H1 (cell line): ENCODE results near the gene ABCG1. TPM values are rescaled to one million over a fixed set of nuclear protein-coding genes. Genes with fewer than 3 reads are reported as not detected.

Experiments used
- CTCF ChIA-PET: fragments of 300-600 bp; sonication (Branson Sonifier 250); formaldehyde crosslinking; loops from one replicate; lab custom pipeline; 2021; ENCODE audit not compliant: partially characterized antibody; lab: Charles Lee
- POLR2A ChIA-PET: fragments of 300-600 bp; sonication (Branson Sonifier 250); formaldehyde crosslinking; loops from one replicate; lab custom pipeline; 2021; ENCODE audit warnings: inconsistent platforms; ENCODE audit not compliant: partially characterized antibody; lab: Charles Lee
- DNase-seq, 2 experiments: peaks; one replicate each; pipeline versions ENCODE4 v3.0.0 to v3.0.0-alpha.2; 2010 to 2022; ENCODE audit warnings: low spot score in 2 of 2, low read depth in 1 of 2, mixed read lengths in 1 of 2
- FAIRE-seq: peaks from 2 replicates; lab custom pipeline; 2011; peaks lifted over from hg19 to GRCh38; lab: Jason Lieb, UNC
- H2AFZ ChIP-seq: 2 replicates; pipeline ENCODE4 v1.8.1; 2012; ENCODE audit warnings: low read length, inconsistent platforms
- H2AK5ac ChIP-seq: 2 replicates; pipeline ENCODE4 v1.6.1; 2013; ENCODE audit warnings: low read depth, low read length
- H2BK120ac ChIP-seq: replicated peaks from 2 replicates; pipeline ENCODE3; 2013; ENCODE audit warnings: low read depth, low read length, inconsistent platforms
- H2BK12ac ChIP-seq: 2 replicates; pipeline ENCODE4 v1.6.1; 2013; ENCODE audit warnings: low read depth, low read length
- H2BK15ac ChIP-seq: 2 replicates; pipeline ENCODE4 v1.6.1; 2013; ENCODE audit warnings: low read length
- H2BK20ac ChIP-seq: 2 replicates; pipeline ENCODE4 v1.6.1; 2013; ENCODE audit warnings: low read length
- H2BK5ac ChIP-seq: 2 replicates; pipeline ENCODE4 v1.6.1; 2013; ENCODE audit warnings: low read depth, low read length
- H3K14ac ChIP-seq: 2 replicates; pipeline ENCODE4 v1.6.1; 2013; ENCODE audit warnings: inconsistent platforms; ENCODE audit not compliant: insufficient read length
- H3K18ac ChIP-seq: 2 replicates; pipeline ENCODE4 v1.6.1; 2013; ENCODE audit warnings: low read length; ENCODE audit errors: extremely low read depth
- H3K23ac ChIP-seq: 2 replicates; pipeline ENCODE4 v1.6.1; 2013; ENCODE audit warnings: inconsistent platforms; ENCODE audit not compliant: insufficient read length
- H3K23me2 ChIP-seq: 2 replicates; pipeline ENCODE4 v1.6.1; 2013; ENCODE audit warnings: low read depth, low read length
- H3K27ac ChIP-seq: 2 replicates; pipeline ENCODE4 v1.6.1; 2011; ENCODE audit warnings: low read depth, low read length, inconsistent platforms
- H3K27me3 ChIP-seq, 4 experiments: replicated peaks in 1 of 4; 1 replicate in 1 of 4; 2 replicates in 3 of 4; pipeline versions ENCODE4 v1.6.1 to v1.8.1; 2011 to 2013; ENCODE audit warnings: low read length in 3 of 4, mild to moderate bottlenecking in 3 of 4, inconsistent platforms in 2 of 4, mixed read lengths in 2 of 4, moderate library complexity in 1 of 4; ENCODE audit not compliant: control insufficient read depth in 3 of 4, insufficient read depth in 3 of 4; ENCODE audit errors: extremely low read depth in 1 of 4
- H3K36me3 ChIP-seq, 4 experiments: 2 replicates each; pipeline versions ENCODE4 v1.6.1 to v1.8.1; 2011 to 2013; ENCODE audit warnings: mild to moderate bottlenecking in 4 of 4, low read length in 3 of 4, moderate library complexity in 2 of 4, control low read depth in 1 of 4, inconsistent platforms in 1 of 4; ENCODE audit not compliant: insufficient read depth in 4 of 4, control insufficient read depth in 2 of 4
- H3K4ac ChIP-seq: replicated peaks from 2 replicates; pipeline ENCODE3; 2013; ENCODE audit warnings: low read length, low read depth, mixed read lengths, inconsistent platforms; ENCODE audit not compliant: insufficient read length
- H3K4me1 ChIP-seq, 4 experiments: replicated peaks in 1 of 4; 1 replicate in 1 of 4; 2 replicates in 3 of 4; pipeline versions ENCODE4 v1.6.1 to v1.8.1; 2011 to 2013; ENCODE audit warnings: low read length in 3 of 4, inconsistent platforms in 2 of 4, mixed read lengths in 1 of 4; ENCODE audit not compliant: insufficient read depth in 4 of 4, control insufficient read depth in 3 of 4
- H3K4me2 ChIP-seq, 2 experiments: 2 replicates each; pipeline versions ENCODE4 v1.6.1 to v1.8.1; 2011 to 2013; ENCODE audit warnings: low read depth in 2 of 2, low read length in 2 of 2, control low read depth in 1 of 2, inconsistent platforms in 1 of 2, mild to moderate bottlenecking in 1 of 2; ENCODE audit not compliant: insufficient read depth in 1 of 2
- H3K4me3 ChIP-seq, 4 experiments: fragments of 200-600, 300-600 bp in 1 of 4; sonication (generic), shearing (Covaris generic), sonication (Bioruptor Twin) in 1 of 4; 2 replicates each; pipeline versions ENCODE4 v1.5.1 to v1.8.1; 2011 to 2016; ENCODE audit warnings: low read length in 4 of 4, low read depth in 3 of 4, control low read depth in 2 of 4, inconsistent platforms in 2 of 4, mild to moderate bottlenecking in 2 of 4, mixed read lengths in 1 of 4, moderate library complexity in 1 of 4; ENCODE audit not compliant: insufficient read depth in 2 of 4; ENCODE audit errors: extremely low read depth in 1 of 4
- H3K56ac ChIP-seq: replicated peaks from 2 replicates; pipeline ENCODE3; 2013; ENCODE audit warnings: low read depth, mild to moderate bottlenecking, mixed read lengths, low read length, inconsistent platforms; ENCODE audit not compliant: insufficient read length
- H3K79me1 ChIP-seq: 2 replicates; pipeline ENCODE4 v1.6.1; 2013; ENCODE audit warnings: low read depth, low read length, control low read depth
- H3K79me2 ChIP-seq, 2 experiments: 2 replicates each; pipeline versions ENCODE4 v1.6.1 to v1.8.1; 2012 to 2013; ENCODE audit warnings: low read length in 2 of 2, mild to moderate bottlenecking in 2 of 2, inconsistent platforms in 1 of 2; ENCODE audit not compliant: insufficient read depth in 2 of 2, control insufficient read depth in 1 of 2
- H3K9ac ChIP-seq, 4 experiments: replicated peaks in 1 of 4; 1 replicate in 1 of 4; 2 replicates in 3 of 4; pipeline versions ENCODE4 v1.6.1 to v1.8.1; 2011 to 2013; ENCODE audit warnings: low read depth in 3 of 4, low read length in 3 of 4, control low read depth in 2 of 4, mild to moderate bottlenecking in 2 of 4, moderate library complexity in 2 of 4, inconsistent platforms in 1 of 4; ENCODE audit errors: extremely low read depth in 1 of 4
- H3K9me3 ChIP-seq, 2 experiments: 2 replicates each; pipeline versions ENCODE4 v1.6.1 to v1.8.1; 2012 to 2013; ENCODE audit warnings: mild to moderate bottlenecking in 2 of 2, moderate library complexity in 2 of 2, control low read depth in 1 of 2, inconsistent platforms in 1 of 2, low read depth in 1 of 2, low read length in 1 of 2, mixed read lengths in 1 of 2; ENCODE audit not compliant: insufficient read depth in 2 of 2
- H4K20me1 ChIP-seq, 2 experiments: replicated peaks in 1 of 2; 2 replicates each; pipeline versions ENCODE3 to v1.8.1; 2011 to 2013; ENCODE audit warnings: inconsistent platforms in 2 of 2, low read length in 2 of 2, mild to moderate bottlenecking in 1 of 2; ENCODE audit not compliant: insufficient read depth in 2 of 2, control insufficient read depth in 1 of 2
- H4K5ac ChIP-seq: 2 replicates; pipeline ENCODE4 v1.6.1; 2013; ENCODE audit warnings: low read length, low read depth, mixed read lengths, inconsistent platforms; ENCODE audit not compliant: insufficient read length
- H4K8ac ChIP-seq: 2 replicates; pipeline ENCODE4 v1.8.0; 2013; ENCODE audit warnings: mild to moderate bottlenecking, moderate library complexity, low read length, inconsistent platforms; ENCODE audit not compliant: insufficient read depth; ENCODE audit errors: extremely low read depth
- H4K91ac ChIP-seq: replicated peaks from 2 replicates; pipeline ENCODE3; 2013; ENCODE audit warnings: low read length, mixed read lengths, inconsistent platforms; ENCODE audit not compliant: insufficient read length
- CBX5 ChIP-seq: fragments of 300-800, 300-1000 bp; sonication (generic); IDR thresholded peaks from 2 replicates; pipeline ENCODE4 v1.7.1; 2016; ENCODE audit warnings: antibody characterized with exemption, low read length, low read depth
- CBX8 ChIP-seq: fragments of 300-800, 300-1000 bp; sonication (generic); IDR thresholded peaks from 2 replicates; pipeline ENCODE4 v1.7.1; 2016; ENCODE audit warnings: low read depth, low read length, borderline replicate concordance
- CHD1 ChIP-seq: IDR thresholded peaks from 2 replicates; pipeline ENCODE4 v1.6.1; 2012; ENCODE audit warnings: low read depth, low read length, improper control_type of control experiment
- KDM5A ChIP-seq: fragments of 200-600 bp; IDR thresholded peaks from 2 replicates; pipeline ENCODE4 v1.7.1; 2012; ENCODE audit warnings: mild to moderate bottlenecking, low read length, inconsistent platforms, mixed read lengths
- RNF2 ChIP-seq: fragments of 200-900, 300-1000 bp; sonication (generic); IDR thresholded peaks from 2 replicates; pipeline ENCODE4 v1.7.1; 2016; ENCODE audit warnings: borderline replicate concordance, low read depth, mild to moderate bottlenecking, antibody characterized with exemption, low read length; ENCODE audit not compliant: poor library complexity, severe bottlenecking; ENCODE audit errors: missing control alignments
- SIN3A ChIP-seq, 2 experiments: IDR thresholded peaks in 1 of 2; conservative IDR thresholded peaks in 1 of 2; 2 replicates each; pipeline ENCODE4 v1.6.1; 2011 to 2012; ENCODE audit warnings: low read length in 2 of 2, improper control_type of control experiment in 1 of 2, low read depth in 1 of 2, mild to moderate bottlenecking in 1 of 2
- SIRT6 ChIP-seq: IDR thresholded peaks from one replicate; pipeline ENCODE4 v1.7.1; 2012; ENCODE audit warnings: low read length, inconsistent platforms
- SP4 ChIP-seq: IDR thresholded peaks from 2 replicates; pipeline ENCODE4 v1.6.1; 2012; ENCODE audit warnings: low read length, inconsistent platforms
- WGBS, 2 experiments: shearing (Covaris generic) in 1 of 2; methylation state at CpG; one replicate each; pipeline versions ENCODE4 v1.1.6 to v1.1.7; 2013 to 2015; ENCODE audit warnings: low lambda C conversion rate in 2 of 2, mixed read lengths in 2 of 2, inconsistent platforms in 1 of 2, low coverage in 1 of 2, missing lambda C conversion rate in 1 of 2; ENCODE audit not compliant: insufficient replicate concordance in 2 of 2, insufficient coverage in 1 of 2, insufficient read length in 1 of 2; ENCODE audit errors: extremely low coverage in 1 of 2, missing lambda C conversion rate in 1 of 2; 5-methylcytosine and 5-hydroxymethylcytosine counted together
- polyA plus RNA-seq, 7 experiments: library from polyadenylated mRNA; depleted of rRNA in 3 of 7; stranded (reverse) in 5 of 7; unstranded in 2 of 7; fragments of >200 nt in 5 of 7; fragments of 200-250 nt in 2 of 7; gene quantifications; 1 replicate in 5 of 7; 2 replicates in 1 of 7; 4 replicates in 1 of 7; pipeline versions ENCODE4 v1.2.1 to v1.2.3, GENCODE V29; 2011 to 2013; ENCODE audit warnings: missing spikeins in 2 of 7, mixed read lengths in 2 of 7
- total RNA-seq: library from RNA; stranded (reverse); fragmentation: NEBNext Ultra II Directional; extraction: Animal tissue kit (Norgen Biotek cat#: 25700); gene quantifications from 2 replicates; pipeline ENCODE4 v1.2.1, GENCODE V29; 2021

ABCG1 gene
- total and polyA plus RNA-seq, 2 of the 8 experiments (the other 6 are each of a cell fraction or from before 2014, with no cell fraction given): 2.1 to 4.0 TPM

GRCh38 chr21:42252778-42253340, 33.9 kb downstream of the ABCG1 start:
- Histone ChIP-seq H2BK15ac (no peak overlapping the region), H3K79me1 (no peaks in the 10 kb centered on the region), H3K18ac (no peak overlapping the region), H2BK20ac (no peak overlapping the region), H3K36me3 (no peaks in the 10 kb centered on the region), H3K27me3 (no peaks in the 10 kb centered on the region; a peak in 1 of 7 replicates), H3K4ac (no peak overlapping the region), H3K4me3 (no peak overlapping the region), H3K23ac (no peak overlapping the region), H4K8ac (no peak overlapping the region), H3K23me2 (peaks cover under 1% of the 10 kb centered on the region; the same call in 1 of the 2 replicates), H2BK12ac (no peak overlapping the region), H3K9me3 (no peaks in the 10 kb centered on the region), H2AK5ac (no peak overlapping the region), H3K14ac (no peak overlapping the region), H4K20me1 (peaks cover 0 to 3% of the 10 kb centered on the region in 2 experiments), H3K79me2 (no peaks in the 10 kb centered on the region), H2BK5ac (no peak overlapping the region), H3K9ac (no peak overlapping the region), H3K27ac (no peak overlapping the region), H4K5ac (no peak overlapping the region), H3K4me1 (no peaks in the 10 kb centered on the region), H4K91ac (no peak overlapping the region), H2AFZ (no peak overlapping the region), H2BK120ac (no peak overlapping the region), H3K56ac (no peak overlapping the region), H3K4me2 (no peak overlapping the region)
- ChIA-PET CTCF (interaction anchor here (0.6 to 3.8 kb wide), 8 partner anchors 10 to 370 kb away, joined by 3 to 16 read pairs (median 3); no protein-coding TSS in a partner anchor), POLR2A (no interaction called here)
- 89% methylated on average over 11 of the region's 11 CpGs; no CpG with 5 or more reads in 1 of the 2 experiments for WGBS, 2 experiments
- TF ChIP-seq SIN3A (conservative IDR thresholded peaks at IDR 0.05 in 1 of 2, IDR thresholded peaks at IDR 0.05 in 1 of 2; ENCODE audit: low read depth in 1 of 2, low read length in 2 of 2): no peak
- TF ChIP-seq CBX5: no peak
- no peak for TF ChIP-seq KDM5A
- no peak for TF ChIP-seq SP4
- TF ChIP-seq SIRT6: no peak
- TF ChIP-seq CBX8: no peak
- TF ChIP-seq RNF2: no peak
- no peak for TF ChIP-seq CHD1
- no peak for DNase-seq
- FAIRE-seq: no peak
